Measurements from ENCODE around the gene CXorf65.

DNA sequence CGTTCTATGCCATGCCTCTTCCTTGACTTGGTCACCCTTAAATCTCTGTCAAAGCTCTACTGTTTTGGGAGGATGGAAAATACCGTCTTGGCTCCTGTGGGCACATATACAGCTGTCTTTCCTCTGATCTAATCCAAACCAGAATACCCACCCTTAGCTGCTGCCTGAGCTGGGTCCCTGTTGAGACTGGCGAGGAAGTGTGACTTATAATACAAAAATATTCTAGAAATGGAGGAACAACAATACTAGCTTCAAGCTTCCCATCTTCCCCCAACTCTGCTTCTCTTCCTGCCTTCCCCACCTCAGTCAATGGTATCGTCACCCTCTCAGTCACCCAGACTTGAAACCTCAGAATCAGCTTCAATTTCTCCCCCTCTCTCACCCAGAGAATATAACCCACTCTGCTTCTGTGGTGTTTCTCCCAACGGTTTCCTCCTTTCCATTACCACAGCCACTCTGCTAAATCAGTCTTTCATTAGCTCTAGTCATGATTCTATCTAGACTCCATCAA, 5.4 kb upstream of the CXorf65 start:
- no peak for TF ChIP-seq CTCF (IDR thresholded peaks at IDR 0.05; ENCODE audit: low read length)
- TF ChIP-seq EZH2phosphoT487 (IDR thresholded peaks at IDR 0.05; ENCODE audit: low read length): no peak

Measured in MM.1S (cell line).